Fibroblast of skin of right quadriceps (primary cell): Measurements from ENCODE around the gene VAT1L.
"Not testable (repeated sequence)": the region's sequence is repeated elsewhere in the genome, so short reads cannot be mapped to it uniquely, and the experiment has no call there.

Experiments
- DNase-seq: peaks from one replicate; pipeline ENCODE4 v3.0.0-alpha.2; 2013

The VAT1L gene

DNA sequence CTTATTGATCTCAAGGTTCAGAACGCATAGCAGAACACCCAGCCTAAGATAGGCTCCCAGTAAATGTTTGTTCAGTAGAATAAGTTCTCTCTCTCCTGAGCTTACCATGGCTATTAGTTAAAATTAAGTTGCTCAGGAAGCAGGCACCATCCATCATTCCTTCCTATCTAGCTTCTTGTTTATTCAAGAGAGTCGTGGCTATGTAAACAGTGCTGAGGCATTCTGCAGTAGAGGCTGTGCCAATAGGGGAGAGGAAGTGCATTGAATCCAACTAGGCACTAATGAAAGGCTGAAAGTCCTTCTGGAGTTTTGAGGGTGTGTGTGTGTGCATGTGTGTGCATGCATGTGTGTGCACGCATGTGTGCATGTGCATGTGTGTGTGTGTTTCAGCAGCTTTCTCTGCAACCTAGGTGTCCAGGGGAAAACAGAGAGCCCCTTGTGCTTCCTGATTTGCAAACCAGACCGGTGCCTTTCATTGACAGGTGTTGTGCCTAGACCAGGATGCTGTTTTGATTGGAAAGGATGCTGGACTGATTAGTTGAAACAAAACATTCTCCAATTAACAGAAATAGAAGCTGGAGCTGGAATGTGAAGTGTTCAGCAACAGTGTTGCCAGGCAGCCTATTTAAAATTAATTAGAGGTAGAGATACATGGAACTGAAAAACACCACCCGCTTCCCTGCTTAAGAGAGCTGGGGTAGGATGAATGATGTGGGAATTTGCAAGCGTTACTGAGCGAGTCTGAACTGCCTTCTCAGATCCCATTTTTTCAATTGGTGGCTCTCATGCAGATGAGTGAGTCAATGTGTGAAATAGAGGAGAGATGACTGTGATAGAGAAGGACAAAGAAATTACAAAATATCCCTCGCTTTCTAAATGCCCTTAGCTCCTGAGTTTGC lies 130.7 kb downstream of the VAT1L start:
- DNase-seq, result peak; percentile 5

DNA sequence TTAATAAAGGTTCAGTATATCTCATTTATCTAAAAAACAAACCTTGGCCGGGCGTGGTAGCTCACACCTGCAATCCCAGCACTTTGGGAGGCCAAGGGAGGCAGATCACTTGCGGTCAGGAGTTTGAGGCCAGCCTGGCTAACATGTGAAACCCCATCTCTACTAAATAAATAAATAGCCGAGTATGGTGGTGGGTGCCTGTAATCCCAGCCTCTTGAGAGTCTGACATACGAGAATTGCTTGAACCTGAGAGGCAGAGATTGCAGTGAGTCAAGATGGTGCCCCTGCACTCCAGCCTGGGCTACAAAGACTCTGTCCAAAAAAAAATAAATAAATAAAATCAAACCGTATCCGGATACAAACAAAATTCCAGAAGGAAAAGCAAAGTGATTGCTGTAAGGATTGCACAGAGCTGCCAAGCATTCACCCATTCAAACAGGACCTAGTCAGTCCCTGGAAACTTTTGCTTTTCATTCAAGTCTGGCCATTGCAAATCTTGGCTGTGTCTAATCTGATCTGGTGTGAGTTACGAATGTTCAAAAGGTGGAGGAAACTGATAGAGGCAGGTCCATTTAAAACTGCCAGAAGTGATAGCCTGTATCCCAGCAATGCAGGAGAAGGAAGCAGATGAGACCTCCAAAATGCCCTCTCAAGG lies 131.5 kb downstream of the VAT1L start:
- DNase-seq, result no peak

- no peak for DNase-seq
Measured at GRCh38 chr16:77920984-77921383, 132.6 kb downstream of the VAT1L start.

DNA sequence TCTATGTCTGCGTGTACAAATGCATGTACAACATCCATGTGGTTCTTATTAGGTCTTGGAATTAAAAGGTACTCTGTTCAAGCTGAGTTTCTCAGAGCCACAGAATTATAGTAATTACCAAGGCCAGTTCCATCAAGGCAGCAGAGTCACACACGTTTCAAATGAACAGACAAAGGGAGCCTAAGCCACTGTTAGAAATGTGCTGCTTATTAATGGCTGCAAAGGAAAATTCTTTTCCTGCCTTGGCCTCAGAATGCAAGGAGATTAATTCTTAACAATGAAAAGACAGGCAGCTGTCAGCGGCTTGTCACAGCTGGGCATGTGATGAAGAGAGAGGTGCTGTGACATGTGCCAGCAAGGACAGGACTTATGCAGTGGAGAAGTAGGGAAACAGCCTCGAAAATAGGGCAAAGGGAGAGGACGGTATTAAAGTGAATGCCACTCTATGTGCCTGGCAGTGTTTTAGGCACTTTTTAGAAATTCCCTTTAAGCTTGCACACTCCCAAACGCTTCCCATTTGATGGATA lies 133.9 kb downstream of the VAT1L start:
- no peak for DNase-seq

GRCh38 chr16:77925531-77925930 lies 137.2 kb downstream of the VAT1L start:
- DNase-seq, result no peak

- no peak for DNase-seq
Measured at GRCh38 chr16:77928096-77928495, 139.7 kb downstream of the VAT1L start.

DNA sequence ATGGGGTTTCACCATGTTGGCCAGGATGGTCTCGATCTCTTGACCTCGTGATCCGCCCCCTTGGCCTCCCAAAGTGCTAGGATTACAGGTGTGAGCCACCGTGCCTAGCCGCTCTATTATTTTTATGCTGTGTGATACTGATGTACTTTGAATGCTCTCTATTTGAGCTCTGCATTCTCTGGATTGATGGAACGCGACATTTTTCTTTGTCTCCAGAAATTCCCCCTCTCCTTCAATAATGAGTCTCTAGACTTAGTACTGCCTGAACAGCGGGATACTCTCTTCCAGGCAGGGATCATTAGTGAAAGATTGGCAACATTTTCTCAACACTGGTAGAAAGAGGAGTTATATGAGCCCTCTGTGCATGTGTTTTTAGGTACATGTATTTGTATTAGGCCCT lies 140.6 kb downstream of the VAT1L start:
- DNase-seq, result no peak

DNA sequence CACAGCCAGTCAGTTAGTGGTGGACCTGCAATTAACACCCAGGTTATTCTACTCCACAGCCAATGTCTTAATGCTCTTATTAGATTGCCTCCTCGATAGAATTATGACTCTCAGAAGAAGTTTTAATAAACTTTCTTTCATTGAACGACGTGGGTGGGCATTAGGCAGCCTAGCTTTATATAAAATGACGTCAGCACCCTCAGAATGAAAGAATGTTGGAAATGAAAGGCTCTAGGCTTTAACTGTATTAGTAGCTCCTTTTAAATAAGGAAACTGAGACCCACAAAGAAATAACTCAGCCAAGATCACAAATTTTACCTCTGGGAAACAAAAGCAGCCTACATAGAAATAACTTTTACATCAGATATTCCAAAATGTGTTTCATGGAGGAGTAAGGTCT lies 142.7 kb downstream of the VAT1L start:
- no peak for DNase-seq

- DNase-seq, result no peak
Measured at GRCh38 chr16:77937473-77938149, 149.2 kb downstream of the VAT1L start.

GRCh38 chr16:77938913-77939312 lies 150.5 kb downstream of the VAT1L start:
- DNase-seq, result no peak

DNA sequence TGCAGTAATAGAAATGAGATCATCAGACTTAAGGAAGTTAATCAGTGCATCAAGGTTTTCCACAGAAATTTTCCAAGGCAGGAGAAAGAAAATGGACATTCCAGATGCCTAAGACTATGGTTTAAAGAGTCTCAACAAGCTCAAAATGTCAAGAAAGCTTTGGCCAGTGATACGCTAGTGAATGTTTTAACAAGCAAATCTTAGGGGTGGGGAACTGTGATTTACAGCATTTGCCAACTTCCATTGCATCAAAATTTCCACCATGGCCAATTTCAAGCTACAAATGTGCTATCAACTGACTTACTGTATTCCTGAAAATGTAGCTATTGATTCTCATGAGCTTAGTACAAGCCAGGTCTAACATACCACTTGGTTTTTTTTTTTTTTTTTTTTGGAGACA lies 151.6 kb downstream of the VAT1L start:
- DNase-seq, result no peak

DNA sequence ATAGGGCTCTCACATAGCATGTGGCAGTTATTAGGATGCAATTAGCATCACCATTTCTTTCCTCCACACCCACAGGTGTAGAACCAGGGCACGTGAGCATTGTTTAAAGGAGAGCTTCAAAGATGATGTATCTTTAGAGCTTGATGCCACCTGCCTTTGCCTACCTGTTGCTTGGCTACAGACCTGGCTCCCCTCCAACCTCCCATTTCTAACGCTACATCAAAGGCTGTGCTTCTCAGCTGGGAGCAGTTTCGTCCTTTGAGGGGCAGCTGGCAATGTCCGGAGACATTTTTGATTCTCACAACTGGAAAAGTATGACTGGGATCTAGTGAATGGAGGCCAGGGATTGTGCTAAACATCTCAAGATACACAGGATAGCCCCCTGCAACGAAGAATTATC lies 155.4 kb downstream of the VAT1L start:
- no peak for DNase-seq

DNA sequence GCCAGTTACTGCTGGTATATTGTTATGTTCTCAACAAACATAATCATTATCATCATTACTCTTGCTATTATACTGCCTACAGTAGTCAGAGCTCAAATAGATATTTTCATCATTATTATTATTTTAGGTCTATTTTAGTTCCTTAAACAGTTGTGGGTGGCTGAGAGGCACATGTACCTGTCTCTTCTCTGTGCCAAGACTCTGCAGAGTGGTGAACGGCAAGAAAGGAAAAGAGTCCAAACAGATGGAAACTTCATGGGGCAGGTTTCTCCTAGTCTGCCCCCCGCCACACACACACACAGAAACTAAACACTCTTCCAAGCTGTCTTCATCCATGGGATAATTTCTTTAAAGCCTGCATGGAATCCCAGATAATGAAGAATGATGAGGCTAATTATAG lies 156.3 kb downstream of the VAT1L start:
- DNase-seq, result no peak

DNA sequence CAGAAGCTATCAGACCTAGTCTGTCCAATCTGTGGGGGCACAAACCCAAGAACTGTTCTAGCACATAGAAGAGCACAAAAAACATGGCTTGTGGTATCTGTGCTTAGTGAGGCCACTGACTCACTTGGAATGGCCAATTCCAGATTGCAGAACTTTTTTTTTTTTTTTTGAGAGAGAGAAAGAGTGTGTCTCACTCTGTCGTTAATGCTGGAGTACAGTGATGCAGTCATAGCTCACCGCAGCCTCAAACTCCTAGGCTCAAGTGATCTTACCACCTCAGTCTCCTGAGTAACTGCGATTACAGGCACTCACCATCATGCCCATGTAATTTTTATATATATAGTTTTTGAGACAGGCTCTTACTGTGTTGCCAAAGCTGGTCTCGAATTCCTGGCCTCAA lies 156.8 kb downstream of the VAT1L start:
- no peak for DNase-seq

GRCh38 chr16:77946823-77947222 lies 158.5 kb downstream of the VAT1L start:
- DNase-seq, result no peak

DNA sequence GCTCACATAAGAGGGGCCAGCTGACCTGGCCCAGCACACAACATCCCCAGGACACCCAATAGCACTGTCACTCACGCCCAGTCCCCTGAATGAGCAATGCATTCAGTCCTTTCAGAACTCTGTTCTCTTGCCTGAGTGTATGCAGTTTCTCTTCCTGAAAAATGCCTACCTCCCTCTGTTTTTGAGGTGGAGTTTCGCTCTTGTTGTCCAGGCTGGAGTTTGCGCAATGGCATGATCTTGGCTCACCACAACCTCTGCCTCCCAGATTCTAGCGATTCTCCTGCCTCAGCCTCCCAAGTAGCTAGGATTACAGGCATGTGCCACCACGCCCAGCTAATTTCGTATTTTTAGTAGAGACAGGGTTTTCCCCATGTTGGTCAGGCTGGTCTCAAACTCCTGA lies 159.2 kb downstream of the VAT1L start:
- not testable (repeated sequence) for DNase-seq

GRCh38 chr16:77948835-77949234 lies 160.5 kb downstream of the VAT1L start:
- DNase-seq, result no peak

GRCh38 chr16:77949445-77949844 lies 161.1 kb downstream of the VAT1L start:
- DNase-seq, result no peak

- DNase-seq, result no peak
Measured at GRCh38 chr16:77951788-77952187, 163.4 kb downstream of the VAT1L start.

GRCh38 chr16:77955127-77955526 lies 166.8 kb downstream of the VAT1L start:
- no peak for DNase-seq

DNA sequence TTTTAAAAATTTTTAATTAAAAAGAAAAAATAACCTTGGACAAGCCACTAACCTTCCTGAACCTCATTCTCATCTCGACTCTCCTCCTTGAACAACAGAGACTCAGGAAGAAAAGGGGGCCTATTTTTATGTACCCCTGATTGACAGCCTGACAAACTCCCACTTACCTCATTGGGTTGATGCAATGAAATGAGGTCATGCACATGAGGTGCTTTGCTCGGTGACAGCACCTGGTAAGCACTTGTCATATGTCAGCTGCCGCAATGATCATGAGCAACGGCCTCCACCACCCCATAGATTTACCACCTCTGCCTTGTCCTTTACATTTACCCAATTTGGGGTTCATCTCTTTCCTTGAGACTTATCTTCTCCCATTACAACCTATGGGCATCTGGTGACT lies 167.9 kb downstream of the VAT1L start:
- no peak for DNase-seq

DNA sequence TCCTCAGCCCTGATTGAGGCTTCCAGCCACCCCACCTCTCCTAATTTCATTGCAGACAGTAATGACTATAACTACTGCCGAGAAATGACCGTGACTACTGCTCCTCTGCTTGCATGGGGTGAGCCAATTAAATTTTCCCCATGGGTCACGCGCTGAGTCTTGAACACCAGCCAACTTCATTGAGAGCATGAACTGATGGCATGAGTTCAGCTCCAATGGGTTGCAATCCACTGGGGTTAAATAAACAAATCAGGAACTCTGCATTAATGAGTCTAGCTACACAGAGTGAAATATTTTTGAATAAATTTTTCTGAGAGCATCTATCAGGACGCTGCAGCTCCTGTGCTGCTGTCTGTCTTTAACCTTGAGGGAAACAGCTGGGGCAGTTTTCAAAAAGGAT lies 172.4 kb downstream of the VAT1L start:
- DNase-seq, result no peak

DNA sequence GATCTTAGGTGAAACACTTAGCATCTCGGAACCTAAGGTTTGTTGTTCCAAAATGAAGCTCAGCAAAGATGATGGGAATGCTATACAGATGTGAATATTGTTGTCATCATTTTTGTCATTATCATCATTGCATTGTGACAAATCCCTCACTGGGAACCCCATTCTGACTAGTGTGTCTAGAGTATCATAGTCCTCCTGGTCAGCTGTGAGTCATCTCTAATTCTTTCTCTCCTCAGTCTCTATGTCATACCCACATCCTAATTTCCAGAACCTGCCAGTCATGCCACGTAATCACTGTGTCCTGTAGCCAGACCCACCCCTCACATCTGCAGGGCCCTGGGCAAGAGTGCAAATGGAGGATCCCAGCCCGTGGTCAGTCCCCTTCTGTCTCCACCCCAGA lies 173.4 kb downstream of the VAT1L start:
- peak; percentile 20 for DNase-seq

- DNase-seq, result no peak
Measured at GRCh38 chr16:77962689-77963088, 174.3 kb downstream of the VAT1L start.
